Measurements from ENCODE around the gene ETFA.
A peak's percentile ranks its signal among the peaks of the same experiment; 100 is the strongest.

The ETFA gene

GRCh38 chr15:76311100-76311953, at the start of gene ETFA:
Gene ETFA (minus strand): TSS chr15:76311469. CDS start chr15:76311388, 81 bp downstream.
- Histone ChIP-seq H3K27ac (peak within 1 kb of the TSS; percentile 82 to 87), H3K9me3 (no peaks in the 10 kb centered on the region), H3K27me3 (no peaks in the 10 kb centered on the region), H3K4me1 (peaks cover 0 to 22% (median 12%) of the 10 kb centered on the region in 4 donors), H3K4me3 (peak within 1 kb of the TSS; percentile 71 to 84), H3K36me3 (no peaks in the 10 kb centered on the region)
- intact Hi-C loops (cut with DNase I; ENCODE audit: low total_unique reads): no loop called here
- peak; percentile 95 to 98 for DNase-seq
- no peak for TF ChIP-seq CTCF (IDR thresholded peaks at IDR 0.05)

- Histone ChIP-seq H3K4me3 (no peak overlapping the region), H3K27me3 (no peaks in the 10 kb centered on the region), H3K9me3 (no peaks in the 10 kb centered on the region), H3K36me3 (peaks cover 0 to 14% (median 8%) of the 10 kb centered on the region in 3 donors), H3K27ac (no peak overlapping the region), H3K4me1 (no peaks in the 10 kb centered on the region)
- TF ChIP-seq CTCF (IDR thresholded peaks at IDR 0.05): no peak
- intact Hi-C loops (cut with DNase I; ENCODE audit: low total_unique reads): no loop called here
- no peak for DNase-seq
Observed at GRCh38 chr15:76360416-76360815, 49.1 kb upstream of the ETFA start.

- H3K27ac ChIP-seq: no peak overlapping the region
- no peak overlapping the region for H3K4me3 ChIP-seq
- H3K4me1 ChIP-seq: no peaks in the 10 kb centered on the region
- no peak for DNase-seq
- peaks cover 0 to 14% (median 8%) of the 10 kb centered on the region in 3 donors for H3K36me3 ChIP-seq
- no peak for TF ChIP-seq CTCF (IDR thresholded peaks at IDR 0.05)
- no peaks in the 10 kb centered on the region for H3K27me3 ChIP-seq
- H3K9me3 ChIP-seq: no peaks in the 10 kb centered on the region
- intact Hi-C loops (cut with DNase I; ENCODE audit: low total_unique reads): no loop called here
Observed at GRCh38 chr15:76359152-76359551, 47.9 kb upstream of the ETFA start.

- DNase-seq: no peak
- H3K4me3 ChIP-seq: no peak overlapping the region
- TF ChIP-seq CTCF (IDR thresholded peaks at IDR 0.05): no peak
- H3K9me3 ChIP-seq: no peaks in the 10 kb centered on the region
- no peaks in the 10 kb centered on the region for H3K27me3 ChIP-seq
- no peaks in the 10 kb centered on the region for H3K4me1 ChIP-seq
- no peak overlapping the region for H3K27ac ChIP-seq
- intact Hi-C loops (cut with DNase I; ENCODE audit: low total_unique reads): no loop called here
- H3K36me3 ChIP-seq: peaks cover 0 to 21% (median 14%) of the 10 kb centered on the region in 3 donors
Observed at GRCh38 chr15:76358453-76358852, 47.2 kb upstream of the ETFA start.

GRCh38 chr15:76354823-76355440, 43.7 kb upstream of the ETFA start:
- intact Hi-C loops (cut with DNase I; ENCODE audit: low total_unique reads): no loop called here
- no peaks in the 10 kb centered on the region for H3K4me1 ChIP-seq
- H3K27ac ChIP-seq: no peak overlapping the region
- DNase-seq: no peak
- H3K4me3 ChIP-seq: no peak overlapping the region
- TF ChIP-seq CTCF (IDR thresholded peaks at IDR 0.05): no peak
- H3K36me3 ChIP-seq: peaks cover 0 to 28% (median 12%) of the 10 kb centered on the region in 3 donors
- no peaks in the 10 kb centered on the region for H3K9me3 ChIP-seq
- H3K27me3 ChIP-seq: no peaks in the 10 kb centered on the region
